GM12875 (cell line): ENCODE measurements around the gene PLXNC1.

Experiments used
- H3K4me3 ChIP-seq: one replicate; pipeline ENCODE4 v1.5.1; 2011; ENCODE audit warnings: low read depth, low read length, control low read depth
- TF ChIP-seq, protein P1 (sequence below): IDR thresholded peaks from 2 replicates; pipeline ENCODE4 v1.5.1; 2011; ENCODE audit warnings: low read depth, mild to moderate bottlenecking, control low read depth, inconsistent platforms, low read length, moderate library complexity, borderline replicate concordance; ENCODE audit not compliant: insufficient read depth

The PLXNC1 gene

DNA sequence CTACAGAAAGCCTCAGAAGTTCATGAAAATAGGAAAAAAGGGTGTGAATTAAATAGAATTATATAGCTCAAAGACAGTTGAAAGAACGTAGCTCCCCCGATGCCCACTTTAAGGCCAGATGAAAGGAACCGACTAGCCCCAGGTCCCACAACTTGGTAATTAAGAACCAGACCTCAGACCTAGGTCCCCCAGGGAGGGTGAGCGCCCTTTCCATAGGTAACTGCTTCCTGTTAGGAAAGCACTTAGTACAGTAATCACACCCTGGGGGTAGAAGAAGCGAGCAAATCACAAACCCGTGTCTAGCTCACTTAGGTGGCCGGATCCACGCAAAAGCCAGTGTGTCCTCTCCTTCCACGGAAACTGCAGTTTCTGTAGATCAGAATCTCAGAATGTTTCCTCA, 77.1 kb downstream of the PLXNC1 start:
- TF ChIP-seq, protein P1, sequence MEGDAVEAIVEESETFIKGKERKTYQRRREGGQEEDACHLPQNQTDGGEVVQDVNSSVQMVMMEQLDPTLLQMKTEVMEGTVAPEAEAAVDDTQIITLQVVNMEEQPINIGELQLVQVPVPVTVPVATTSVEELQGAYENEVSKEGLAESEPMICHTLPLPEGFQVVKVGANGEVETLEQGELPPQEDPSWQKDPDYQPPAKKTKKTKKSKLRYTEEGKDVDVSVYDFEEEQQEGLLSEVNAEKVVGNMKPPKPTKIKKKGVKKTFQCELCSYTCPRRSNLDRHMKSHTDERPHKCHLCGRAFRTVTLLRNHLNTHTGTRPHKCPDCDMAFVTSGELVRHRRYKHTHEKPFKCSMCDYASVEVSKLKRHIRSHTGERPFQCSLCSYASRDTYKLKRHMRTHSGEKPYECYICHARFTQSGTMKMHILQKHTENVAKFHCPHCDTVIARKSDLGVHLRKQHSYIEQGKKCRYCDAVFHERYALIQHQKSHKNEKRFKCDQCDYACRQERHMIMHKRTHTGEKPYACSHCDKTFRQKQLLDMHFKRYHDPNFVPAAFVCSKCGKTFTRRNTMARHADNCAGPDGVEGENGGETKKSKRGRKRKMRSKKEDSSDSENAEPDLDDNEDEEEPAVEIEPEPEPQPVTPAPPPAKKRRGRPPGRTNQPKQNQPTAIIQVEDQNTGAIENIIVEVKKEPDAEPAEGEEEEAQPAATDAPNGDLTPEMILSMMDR: no peak
- H3K4me3 ChIP-seq: no peak overlapping the region

DNA sequence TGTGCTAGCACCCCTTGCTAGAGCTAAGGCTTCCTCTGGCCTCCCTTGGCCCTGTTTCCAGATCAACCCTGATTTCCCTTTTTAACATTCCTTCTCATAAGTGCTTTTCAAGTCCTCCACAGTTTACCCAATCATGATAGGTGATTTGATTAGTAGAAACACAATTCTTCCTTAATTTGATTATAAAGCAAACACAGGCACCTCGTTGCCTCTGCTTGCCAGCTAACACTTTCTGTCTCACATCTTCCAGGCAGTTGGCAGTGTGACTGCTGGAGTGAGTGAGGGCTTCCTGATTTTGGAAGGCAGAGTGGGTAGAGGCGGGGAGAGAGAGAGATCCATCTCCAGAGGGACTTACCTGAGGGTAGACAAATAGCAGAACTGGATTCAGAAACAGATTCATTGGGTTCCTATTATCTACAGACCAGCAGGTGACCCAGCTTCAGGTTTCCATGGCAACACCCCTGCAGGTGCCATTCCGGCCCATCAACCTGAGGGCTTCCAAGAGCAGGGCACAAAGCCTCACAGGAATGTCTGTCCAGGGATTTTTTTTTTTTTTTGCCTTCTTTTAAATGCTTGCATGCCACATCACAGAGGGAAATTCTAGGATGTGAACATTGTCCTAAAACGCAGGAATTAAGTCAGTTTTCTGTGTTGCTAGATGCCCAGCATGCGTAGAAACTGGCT, 77.7 kb downstream of the PLXNC1 start:
- TF ChIP-seq, protein P1: no peak
- H3K4me3 ChIP-seq: no peak overlapping the region

DNA sequence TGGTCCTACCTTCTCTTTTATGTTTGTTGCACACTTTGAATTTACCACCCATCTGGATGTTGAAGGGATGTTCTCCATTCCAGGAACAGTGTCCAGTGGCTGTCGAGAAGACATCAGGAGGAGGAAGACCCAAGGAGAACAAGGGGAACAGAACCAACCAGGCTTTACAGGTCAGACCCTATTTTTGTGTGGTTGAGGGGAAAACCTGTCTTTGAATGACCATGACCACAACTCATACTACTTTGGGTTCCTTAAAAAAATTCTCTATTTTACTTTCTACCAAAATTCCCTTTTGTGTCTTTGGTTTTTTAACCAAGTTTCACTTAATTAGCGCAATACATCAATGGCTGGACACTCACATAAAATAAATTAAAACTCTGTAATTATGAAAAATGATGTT, 78.7 kb downstream of the PLXNC1 start:
- H3K4me3 ChIP-seq: no peak overlapping the region

DNA sequence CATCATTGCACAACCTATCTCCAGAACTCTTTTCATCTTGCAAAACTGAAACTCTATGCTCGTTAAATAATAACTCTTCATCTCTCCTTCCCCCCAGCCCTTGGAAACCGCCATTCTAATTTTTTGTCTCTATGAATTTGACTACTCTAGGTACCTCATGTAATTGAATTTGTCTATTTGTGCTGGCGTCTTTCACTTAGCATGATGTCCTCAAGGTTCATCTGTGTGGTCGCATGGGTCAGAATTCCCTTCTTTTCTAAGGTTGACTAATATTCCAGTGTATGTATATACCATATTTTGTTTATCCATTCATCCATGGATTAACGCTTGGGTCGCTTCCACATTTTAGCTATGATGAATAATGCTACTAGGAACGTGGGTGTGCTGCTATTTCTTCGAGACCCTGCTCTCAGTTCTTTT, 80.1 kb downstream of the PLXNC1 start:
- TF ChIP-seq, protein P1: no peak

More for the DNA sequence above, 78.7 kb downstream of the PLXNC1 start:
- TF ChIP-seq, protein P1: no peak

DNA sequence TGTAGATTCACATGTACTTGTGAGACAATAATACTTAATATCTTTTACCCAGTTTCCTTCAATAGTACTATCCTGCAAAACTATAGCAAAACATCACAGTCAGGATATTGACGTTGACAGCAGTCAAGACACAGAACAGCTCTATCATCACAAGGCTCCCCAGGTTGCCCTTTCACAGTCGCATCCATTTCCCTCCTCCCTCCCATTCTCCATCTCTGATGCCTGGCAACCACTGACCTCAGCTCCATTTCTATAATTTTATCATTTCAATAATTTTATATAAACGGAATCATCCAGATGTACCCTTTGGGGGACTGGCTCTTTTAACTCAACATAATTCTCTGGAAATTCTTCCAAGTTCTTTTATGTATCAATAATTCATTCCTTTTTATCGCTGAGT, 81.5 kb downstream of the PLXNC1 start:
- TF ChIP-seq, protein P1: no peak
- no peak overlapping the region for H3K4me3 ChIP-seq

More for the DNA sequence above, 80.1 kb downstream of the PLXNC1 start:
- H3K4me3 ChIP-seq: no peak overlapping the region

DNA sequence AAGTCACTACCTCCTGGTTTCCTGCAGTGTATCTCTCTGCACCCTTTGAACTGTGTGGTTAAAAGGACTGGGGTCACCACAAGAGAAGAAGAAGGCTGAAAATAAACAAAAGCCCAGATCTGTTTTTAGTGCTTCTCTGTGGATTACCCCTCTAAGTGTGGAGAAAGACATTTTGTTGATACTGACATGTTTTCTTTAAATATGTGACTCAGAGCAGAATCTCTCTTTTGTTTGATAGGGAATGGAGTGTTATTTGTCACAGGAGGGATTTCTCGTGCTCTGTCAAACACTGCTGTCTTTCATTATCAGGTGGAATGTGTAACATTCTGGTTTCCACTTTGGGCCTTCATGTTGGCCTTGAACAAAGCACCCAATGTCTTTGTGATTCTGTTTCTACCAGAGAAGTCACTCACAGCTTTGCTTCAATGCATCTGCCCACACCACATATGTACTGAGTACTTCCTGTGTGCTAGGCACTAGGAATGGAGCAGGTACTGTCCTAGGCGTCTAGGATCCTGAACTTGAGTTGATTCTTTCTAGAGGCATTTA, 82.1 kb downstream of the PLXNC1 start:
- TF ChIP-seq, protein P1: no peak
- H3K4me3 ChIP-seq: no peak overlapping the region

DNA sequence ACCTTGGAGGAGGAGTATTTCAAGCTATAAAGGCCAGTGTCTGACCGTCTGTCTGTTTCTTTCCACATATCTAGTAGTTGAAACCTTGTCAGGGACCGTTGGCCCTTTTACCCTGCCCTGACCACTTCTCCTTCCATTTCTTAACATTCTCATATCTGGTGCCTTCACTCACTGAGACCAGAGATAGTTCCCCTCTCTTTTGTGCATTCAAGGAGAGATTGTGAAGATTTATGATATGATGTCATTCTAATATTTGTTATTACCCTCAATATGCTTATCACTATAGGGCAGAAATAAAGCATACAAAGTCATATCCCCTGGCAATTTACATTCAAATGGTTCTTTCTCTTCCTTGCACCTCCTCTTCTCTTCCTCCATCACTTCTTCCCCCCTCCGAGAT, 83.3 kb downstream of the PLXNC1 start:
- TF ChIP-seq, protein P1: no peak
- no peak overlapping the region for H3K4me3 ChIP-seq
